MCF 10A (cell line): ENCODE data around the gene ADORA1. TPM values are rescaled to one million over a fixed set of nuclear protein-coding genes. Genes with fewer than 3 reads are reported as not detected.

Source experiments
- BruUV-seq: library from RNA; stranded (reverse); fragments of 400-500 nt; replicated peaks from 2 replicates; lab custom pipeline; 2021; lab: Mats Ljungman, UMichigan
- CTCF ChIA-PET: fragments of 300-600 bp; sonication (Branson Sonifier 250); formaldehyde crosslinking; extraction: SDS; loops from one replicate; lab custom pipeline; 2021; ENCODE audit warnings: antibody characterized with exemption, inconsistent platforms; lab: Yijun Ruan, JAX
- POLR2A ChIA-PET: fragments of 300-600, 350-650 bp; sonication (Branson Sonifier 250); formaldehyde crosslinking; extraction: SDS; loops from one replicate; lab custom pipeline; 2020; ENCODE audit warnings: antibody characterized with exemption, inconsistent platforms; lab: Yijun Ruan, JAX
- DNase-seq: peaks from one replicate; pipeline ENCODE4 v3.0.0-alpha.2; 2018; ENCODE audit not compliant: unreplicated experiment
- H3K27ac Mint-ChIP-seq: one replicate; pipeline ENCODE4 v1.8.0; 2022; ENCODE audit warnings: mild to moderate bottlenecking, low read depth, mixed read lengths; ENCODE audit not compliant: unreplicated experiment
- H3K27me3 Mint-ChIP-seq: one replicate; pipeline ENCODE4 v1.8.0; 2022; ENCODE audit warnings: mixed read lengths; ENCODE audit not compliant: insufficient read depth, unreplicated experiment
- H3K36me3 Mint-ChIP-seq: one replicate; pipeline ENCODE4 v1.8.0; 2022; ENCODE audit warnings: mild to moderate bottlenecking, moderate library complexity, mixed read lengths; ENCODE audit not compliant: insufficient read depth, unreplicated experiment
- H3K4me1 Mint-ChIP-seq: one replicate; pipeline ENCODE4 v1.8.0; 2022; ENCODE audit warnings: mixed read lengths; ENCODE audit not compliant: insufficient read depth, unreplicated experiment
- H3K4me3 Mint-ChIP-seq: one replicate; pipeline ENCODE4 v1.8.0; 2022; ENCODE audit warnings: mild to moderate bottlenecking, moderate library complexity, mixed read lengths; ENCODE audit not compliant: unreplicated experiment
- H3K9me3 Mint-ChIP-seq: one replicate; pipeline ENCODE4 v1.8.0; 2022; ENCODE audit warnings: mixed read lengths; ENCODE audit not compliant: unreplicated experiment
- CTCF ChIP-seq: fragments of 200-600 bp; IDR thresholded peaks from one replicate; pipeline ENCODE4 v1.8.0; 2022; ENCODE audit warnings: antibody characterized with exemption, mild to moderate bottlenecking; ENCODE audit not compliant: unreplicated experiment
- intact Hi-C: fragments of 100-400 bp; cut with micrococcal nuclease; formaldehyde crosslinking; loops from 2 replicates; pipeline ENCODE4 v1.14.1; 2022
- total RNA-seq: library from RNA; stranded (reverse); gene quantifications from 2 replicates; pipeline ENCODE4 v1.2.3, GENCODE V29; 2022

Gene ADORA1
- total RNA-seq, 1 experiment from 2014 or later: 0.26 TPM

GRCh38 chr1:203173566-203173965 is 46.0 kb downstream of the ADORA1 start:
- no peaks in the 10 kb centered on the region for H3K4me1 Mint-ChIP-seq
- no peak overlapping the region for H3K27ac Mint-ChIP-seq
- no TSS peak for BruUV-seq
- H3K36me3 Mint-ChIP-seq: no peaks in the 10 kb centered on the region
- H3K27me3 Mint-ChIP-seq: peaks cover 18% of the 10 kb centered on the region
- intact Hi-C loops: loop anchor here (2.0 kb wide), 1 partner anchor 93 kb away; no protein-coding TSS in a partner anchor
- POLR2A ChIA-PET: interaction anchor here (1.2 kb wide), 2 partner anchors 46 to 134 kb away, joined by 4 to 6 read pairs; partner anchors contain the start of gene ADORA1
- TF ChIP-seq CTCF: no peak
- no peak overlapping the region for H3K4me3 Mint-ChIP-seq
- H3K9me3 Mint-ChIP-seq: no peaks in the 10 kb centered on the region
- no peak for DNase-seq
- CTCF ChIA-PET: interaction anchor here (0.7 to 15.6 kb wide), 39 partner anchors 8 to 1223 kb away, joined by 3 to 334 read pairs (median 10); partner anchors contain the start of gene CHI3L1

GRCh38 chr1:203174324-203174985 is 46.9 kb downstream of the ADORA1 start:
- DNase-seq: no peak
- H3K4me3 Mint-ChIP-seq: no peak overlapping the region
- H3K4me1 Mint-ChIP-seq: no peaks in the 10 kb centered on the region
- ChIA-PET CTCF (interaction anchor here (0.6 to 15.6 kb wide), 11 partner anchors 11 to 1223 kb away, joined by 3 to 334 read pairs (median 22); partner anchors contain the start of gene CHI3L1), POLR2A (no interaction called here)
- BruUV-seq: no TSS peak
- H3K9me3 Mint-ChIP-seq: no peaks in the 10 kb centered on the region
- H3K36me3 Mint-ChIP-seq: no peaks in the 10 kb centered on the region
- H3K27me3 Mint-ChIP-seq: peaks cover 18% of the 10 kb centered on the region
- intact Hi-C loops: no loop called here
- H3K27ac Mint-ChIP-seq: no peak overlapping the region
- TF ChIP-seq CTCF: no peak

GRCh38 chr1:203175237-203175826 is 47.8 kb downstream of the ADORA1 start, which contains the start of gene MYBPH:
MYBPH (minus strand) TSS chr1:203175826; CDS start chr1:203175755, 71 bp downstream.
- H3K36me3 Mint-ChIP-seq: no peaks in the 10 kb centered on the region
- TF ChIP-seq CTCF: no peak
- no peak within 1 kb of the TSS for H3K27ac Mint-ChIP-seq
- ChIA-PET CTCF (interaction anchor here (0.6 to 15.6 kb wide), 14 partner anchors 11 to 318 kb away, joined by 3 to 334 read pairs (median 6); partner anchors contain the start of genes ADORA1 and CHI3L1), POLR2A (no interaction called here)
- no peaks in the 10 kb centered on the region for H3K9me3 Mint-ChIP-seq
- BruUV-seq: no TSS peak
- intact Hi-C loops: no loop called here
- H3K27me3 Mint-ChIP-seq: peaks cover 18% of the 10 kb centered on the region
- no peak within 1 kb of the TSS for H3K4me3 Mint-ChIP-seq
- H3K4me1 Mint-ChIP-seq: no peaks in the 10 kb centered on the region
- DNase-seq: no peak

DNA sequence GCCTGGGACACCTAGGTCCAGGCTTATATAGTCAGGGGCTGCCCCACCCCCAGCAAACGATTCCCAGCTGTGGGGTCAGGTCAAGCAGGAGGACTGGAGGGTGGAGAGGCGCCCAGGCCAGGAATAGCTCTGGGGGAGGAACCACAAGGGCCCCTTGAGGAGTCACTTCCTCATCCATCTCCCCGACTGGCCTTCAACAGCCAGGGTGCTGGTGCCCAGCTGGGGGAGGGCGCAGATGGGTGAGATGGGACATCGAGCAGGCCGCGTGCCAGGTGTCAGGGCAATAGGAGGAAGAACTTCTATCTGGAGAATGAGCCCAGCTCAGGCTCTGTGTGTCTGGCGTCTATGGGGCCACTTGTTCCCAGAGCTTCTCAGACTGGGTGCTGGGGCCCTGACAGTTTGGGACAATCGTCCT is 48.3 kb downstream of the ADORA1 start:
- CTCF ChIA-PET: interaction anchor here (0.6 to 15.6 kb wide), 16 partner anchors 15 to 142 kb away, joined by 3 to 334 read pairs (median 4); partner anchors contain the start of gene ADORA1
- Mint-ChIP-seq H3K4me1 (no peaks in the 10 kb centered on the region), H3K4me3 (no peak overlapping the region), H3K36me3 (no peaks in the 10 kb centered on the region), H3K9me3 (no peaks in the 10 kb centered on the region), H3K27ac (no peak overlapping the region), H3K27me3 (peaks cover 18% of the 10 kb centered on the region)
- BruUV-seq: no TSS peak
- intact Hi-C loops: no loop called here
- TF ChIP-seq CTCF: no peak
- DNase-seq: no peak
- POLR2A ChIA-PET: interaction anchor here (0.5 kb wide), 1 partner anchor 1231 kb away, joined by 3 read pairs; no protein-coding TSS in a partner anchor
